ENCODE measurements around the gene GOLGA8N.

The GOLGA8N gene

DNA sequence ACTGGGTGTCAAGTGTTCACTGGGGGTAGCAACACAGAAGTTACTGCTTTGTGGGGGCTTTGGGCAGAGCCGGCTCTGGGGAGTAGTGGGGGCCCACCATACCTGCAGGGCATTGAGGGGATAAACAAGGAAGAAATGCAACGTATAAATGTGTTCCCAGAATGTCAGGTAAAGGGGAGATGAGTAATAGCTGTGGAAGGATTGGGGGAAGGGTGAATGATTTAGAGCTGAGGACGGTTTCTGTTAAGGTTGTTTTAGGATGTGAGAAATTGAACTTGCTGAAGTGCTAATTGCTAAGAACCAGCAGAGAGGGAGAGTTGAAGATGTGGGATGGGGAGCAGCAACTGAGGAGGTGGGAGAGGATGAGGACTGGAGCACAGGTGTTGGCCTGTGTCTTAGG lies 58.9 kb downstream of the GOLGA8N start:
- no peak for DNase-seq

DNA sequence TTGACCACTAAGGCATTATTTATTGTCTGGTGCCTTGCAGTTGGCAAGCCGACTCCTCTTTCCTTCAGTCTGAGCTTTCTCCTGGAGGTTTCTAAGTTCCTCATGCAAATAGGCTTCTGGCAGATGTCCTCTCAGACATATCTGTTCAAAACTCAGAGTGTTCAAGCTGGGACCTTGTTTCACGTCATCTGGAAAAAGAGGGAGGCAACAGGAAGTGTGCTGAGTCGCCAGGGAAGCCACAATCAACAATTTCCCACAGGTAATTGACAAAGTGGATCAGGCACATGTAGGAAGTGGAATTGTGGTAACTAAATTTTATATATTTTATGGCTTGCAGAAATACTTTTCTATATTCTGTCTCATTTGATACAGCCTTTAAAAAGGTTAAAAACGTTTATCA lies 62.8 kb downstream of the GOLGA8N start:
- DNase-seq: no peak

DNA sequence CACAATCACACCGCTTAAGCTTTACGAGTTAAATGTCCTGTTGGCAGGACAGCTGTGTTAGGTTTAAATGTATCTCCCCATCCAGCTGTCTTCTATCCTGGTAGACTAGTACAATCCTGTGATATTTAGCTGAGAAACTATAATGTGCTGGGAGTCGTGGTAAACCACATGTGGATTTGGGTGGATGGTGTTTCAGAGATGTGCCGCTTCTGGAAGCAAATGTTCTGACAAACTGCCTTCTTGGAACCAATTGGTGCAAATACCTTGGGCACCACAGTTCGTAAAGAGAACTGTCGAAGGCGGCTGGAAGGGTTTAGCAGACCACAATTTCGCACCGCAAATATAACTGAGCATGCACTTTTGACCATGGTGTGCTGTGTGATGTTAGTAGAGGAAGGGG lies 63.2 kb downstream of the GOLGA8N start:
- no peak for DNase-seq

All from CD4-positive, alpha-beta T cell treated with Interleukin-15 for 1 hour (primary cell).